HG02938 (cell line): ENCODE data around the gene CACFD1.
A peak's percentile ranks its signal among the peaks of the same experiment; 100 is the strongest.

ENCODE experiments used
- ATAC-seq: cut with Tn5 transposase; IDR thresholded peaks from one replicate; pipeline ENCODE4 v1.9.1; 2021; ENCODE audit warnings: mild to moderate bottlenecking, moderate library complexity; ENCODE audit not compliant: unreplicated experiment

The CACFD1 gene

DNA sequence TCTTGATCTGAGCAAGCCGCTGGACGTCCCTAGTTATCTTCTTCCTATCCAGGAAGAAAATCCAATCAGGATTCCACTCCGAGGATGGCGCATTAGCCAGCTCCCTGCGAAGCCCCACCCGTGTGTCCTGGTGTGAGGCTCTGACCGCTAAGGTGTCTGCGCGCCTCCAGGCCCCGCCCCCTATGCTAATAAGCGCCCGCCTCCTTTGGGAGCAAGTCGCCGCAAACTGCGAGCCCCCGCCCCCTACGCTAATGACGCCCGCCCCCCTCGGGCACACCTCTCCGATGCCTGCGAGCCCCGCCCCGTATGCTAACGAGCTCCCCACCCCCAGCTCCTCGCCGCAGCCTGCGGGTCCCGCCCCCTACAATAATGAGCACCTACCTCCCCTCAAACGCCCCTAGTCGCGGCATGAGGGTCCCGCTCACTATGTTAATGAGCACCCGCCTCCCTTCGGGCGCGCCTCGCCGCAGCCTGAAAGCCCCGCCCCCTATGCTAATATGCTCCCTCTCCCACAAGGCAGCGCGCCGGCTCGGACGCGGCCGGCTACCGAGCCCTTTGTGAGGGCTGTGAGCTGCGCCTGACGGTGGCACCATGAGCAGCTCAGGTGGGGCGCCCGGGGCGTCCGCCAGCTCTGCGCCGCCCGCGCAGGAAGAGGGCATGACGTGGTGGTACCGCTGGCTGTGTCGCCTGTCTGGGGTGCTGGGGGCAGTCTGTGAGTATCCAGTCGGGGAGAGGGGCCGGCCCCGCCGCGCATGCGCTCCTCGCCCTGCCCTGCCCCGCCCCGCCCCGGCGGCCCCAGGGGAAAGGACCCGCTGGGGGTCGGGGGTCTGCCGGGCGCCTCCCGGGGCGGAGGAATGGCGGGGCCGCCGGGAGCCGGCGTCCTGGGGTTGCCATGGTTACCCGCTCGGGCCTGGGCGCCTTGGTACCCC is at the start of gene CACFD1:
CACFD1 (plus strand) TSS at position 503 of the 929 bp plus-strand sequence; CDS start at position 592, 89 bp downstream.
- peak; percentile 75 for ATAC-seq

DNA sequence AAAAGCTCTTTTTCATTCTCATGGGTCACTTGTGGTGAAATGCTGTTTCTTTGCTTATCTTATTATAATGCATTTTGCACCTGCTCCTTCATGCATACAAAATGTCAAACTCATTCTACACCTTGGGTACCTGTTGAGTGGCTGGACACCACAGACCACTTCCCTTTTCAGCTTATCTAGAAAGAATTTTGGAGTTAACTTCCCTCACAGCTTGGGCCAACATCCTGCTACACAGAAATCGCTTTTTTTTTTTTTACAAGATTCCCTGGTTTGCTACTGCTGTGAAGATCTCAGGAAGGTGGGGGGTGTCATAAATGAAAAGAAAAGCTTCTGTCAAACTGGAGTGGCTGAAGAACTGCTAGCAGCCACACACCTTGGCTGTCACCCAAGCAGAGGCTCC is 44.6 kb upstream of the CACFD1 start:
- no peak for ATAC-seq

- ATAC-seq, result peak; percentile 70
These were observed 42.0 kb upstream of the CACFD1 start, which contains the start of gene REXO4 for GRCh38 chr9:133417541-133418461. REXO4 (minus strand) TSS chr9:133418010; CDS start chr9:133417844, 166 bp downstream.

DNA sequence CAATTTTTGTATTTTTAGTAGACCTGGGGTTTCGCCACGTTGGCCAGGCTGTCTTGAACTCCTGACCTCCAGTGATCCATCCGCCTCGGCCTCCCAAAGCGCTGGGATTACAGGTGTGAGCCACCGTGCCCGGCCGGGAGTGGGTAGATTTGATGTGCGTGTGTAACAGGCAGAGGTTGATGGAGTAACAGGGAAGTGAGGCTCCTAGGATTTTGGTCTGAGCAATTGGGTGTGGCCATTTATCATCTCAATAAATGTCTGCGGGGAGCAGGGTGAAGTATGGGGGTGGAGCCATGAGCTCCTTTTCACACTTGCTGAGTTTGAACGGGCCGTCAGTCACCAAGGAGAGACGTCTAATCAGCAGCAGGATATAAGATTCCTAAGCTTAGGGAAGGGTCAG is 40.8 kb upstream of the CACFD1 start:
- ATAC-seq, result no peak

- ATAC-seq, result no peak
These were observed 39.4 kb upstream of the CACFD1 start for GRCh38 chr9:133420392-133420827.

- no peak for ATAC-seq
These were observed 37.9 kb upstream of the CACFD1 start, which contains the start of gene ADAMTS13 for GRCh38 chr9:133421615-133422542. ADAMTS13 (plus strand) TSS chr9:133422367; CDS start chr9:133422444, 77 bp downstream.

DNA sequence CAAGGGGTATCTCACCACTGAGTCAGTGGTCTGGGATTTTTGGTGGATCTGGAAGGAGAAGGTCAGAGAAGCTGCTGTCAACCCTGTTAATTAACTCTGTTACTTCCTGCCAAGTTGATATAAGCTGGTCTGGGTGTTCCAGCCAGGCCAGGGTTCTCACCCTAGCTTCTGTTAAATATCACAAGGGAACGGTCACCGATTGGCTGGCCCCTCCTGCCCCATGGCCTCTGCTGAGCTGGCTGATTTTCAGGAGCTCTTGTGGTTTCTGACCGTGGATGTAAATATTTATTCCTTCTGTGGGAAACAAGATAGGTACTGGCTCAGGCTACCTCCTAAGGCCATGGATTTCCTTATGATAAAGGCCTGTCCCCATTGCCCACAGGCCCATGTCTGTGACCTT is 36.6 kb upstream of the CACFD1 start:
- no peak for ATAC-seq

GRCh38 chr9:133424187-133424586 is 35.6 kb upstream of the CACFD1 start:
- ATAC-seq, result no peak

DNA sequence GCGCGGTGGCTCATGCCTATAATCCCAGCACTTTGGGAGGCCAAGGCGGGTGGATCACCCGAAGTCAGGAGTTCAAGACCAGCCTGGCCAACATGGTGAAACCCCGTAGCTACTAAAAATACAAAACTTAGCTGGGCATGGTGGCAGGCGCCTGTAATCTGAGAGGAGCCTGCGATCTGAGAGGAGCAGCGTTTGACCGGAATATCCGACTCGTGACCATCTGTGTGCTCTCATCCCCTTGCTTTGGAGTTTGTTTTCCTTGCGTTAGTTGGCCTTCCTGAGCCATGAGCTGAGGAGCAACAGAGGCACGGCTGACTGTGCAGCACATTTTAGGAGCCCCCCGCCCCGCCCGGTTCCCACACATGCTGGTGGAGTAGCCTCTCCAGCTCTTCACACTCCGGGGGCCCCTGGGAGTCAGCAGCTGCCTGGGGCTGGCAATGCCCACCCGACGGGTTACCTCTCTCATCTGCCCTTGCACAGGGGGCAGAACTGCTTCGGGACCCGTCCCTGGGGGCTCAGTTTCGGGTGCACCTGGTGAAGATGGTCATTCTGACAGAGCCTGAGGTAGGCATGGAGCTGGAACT is 34.6 kb upstream of the CACFD1 start:
- ATAC-seq, result no peak

GRCh38 chr9:133426011-133426410 is 33.8 kb upstream of the CACFD1 start:
- ATAC-seq, result no peak

- no peak for ATAC-seq
These were observed 32.0 kb upstream of the CACFD1 start for GRCh38 chr9:133427658-133428348.

DNA sequence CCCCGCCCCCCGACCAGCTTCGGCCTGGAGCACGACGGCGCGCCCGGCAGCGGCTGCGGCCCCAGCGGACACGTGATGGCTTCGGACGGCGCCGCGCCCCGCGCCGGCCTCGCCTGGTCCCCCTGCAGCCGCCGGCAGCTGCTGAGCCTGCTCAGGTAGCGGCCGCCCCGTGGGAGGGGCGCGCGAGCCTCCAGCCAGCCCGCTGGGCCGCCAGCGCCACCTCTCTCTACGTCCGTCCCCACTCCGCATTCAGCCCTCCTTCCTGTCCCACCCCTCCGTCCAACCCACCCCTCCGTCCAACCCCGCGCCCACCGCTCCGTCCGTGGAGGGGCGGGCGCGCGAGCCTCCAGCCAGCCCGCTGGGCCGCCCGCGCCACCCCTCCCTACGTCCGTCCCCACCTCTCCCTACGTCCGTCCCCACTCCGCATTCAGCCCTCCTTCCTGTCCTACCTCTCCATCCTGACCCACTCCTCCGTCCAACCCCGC is 31.1 kb upstream of the CACFD1 start:
- no peak for ATAC-seq

DNA sequence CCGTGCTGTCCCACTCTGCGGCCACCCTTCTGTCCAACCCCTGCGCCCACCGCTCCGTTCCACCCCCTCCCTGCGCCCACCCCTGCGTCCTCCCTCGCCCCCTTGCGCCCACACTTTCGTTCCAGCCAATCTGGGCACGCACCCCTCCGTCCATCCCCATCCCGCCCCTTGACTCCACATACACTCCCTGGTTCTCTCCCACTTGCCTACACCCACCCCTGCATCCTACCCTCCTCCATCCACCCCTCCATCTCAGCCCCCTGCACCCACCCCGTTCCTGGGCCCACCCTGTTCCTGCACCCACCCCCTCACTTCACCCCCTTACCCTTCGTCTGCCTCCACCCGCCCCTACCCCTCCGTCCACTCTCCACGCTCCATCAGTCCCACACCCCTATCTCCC is 30.6 kb upstream of the CACFD1 start:
- no peak for ATAC-seq

- no peak for ATAC-seq
These were observed 30.1 kb upstream of the CACFD1 start for GRCh38 chr9:133429641-133430161.

DNA sequence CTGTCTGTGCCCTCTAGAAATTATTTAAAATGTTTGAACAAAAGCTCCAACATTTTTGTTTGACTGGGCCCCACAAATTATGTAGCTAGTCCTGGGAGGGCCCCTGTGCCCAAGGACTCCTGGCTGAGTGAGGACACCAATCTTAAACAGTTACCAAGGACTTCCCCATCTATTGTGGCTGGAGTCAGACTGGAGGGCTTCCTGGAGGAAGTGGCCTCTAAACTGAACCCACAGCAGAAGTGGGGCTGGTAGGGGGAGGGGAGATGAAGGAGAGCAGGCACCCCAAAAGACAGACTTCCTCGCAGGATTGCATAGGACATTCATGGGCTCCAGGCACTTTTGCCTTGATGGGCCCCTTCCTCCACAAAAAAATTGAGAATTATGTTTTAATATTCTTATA is 29.5 kb upstream of the CACFD1 start:
- no peak for ATAC-seq

GRCh38 chr9:133433351-133433843 is 26.4 kb upstream of the CACFD1 start:
- no peak for ATAC-seq

- ATAC-seq, result no peak
These were observed 23.1 kb upstream of the CACFD1 start for GRCh38 chr9:133436681-133437080.

DNA sequence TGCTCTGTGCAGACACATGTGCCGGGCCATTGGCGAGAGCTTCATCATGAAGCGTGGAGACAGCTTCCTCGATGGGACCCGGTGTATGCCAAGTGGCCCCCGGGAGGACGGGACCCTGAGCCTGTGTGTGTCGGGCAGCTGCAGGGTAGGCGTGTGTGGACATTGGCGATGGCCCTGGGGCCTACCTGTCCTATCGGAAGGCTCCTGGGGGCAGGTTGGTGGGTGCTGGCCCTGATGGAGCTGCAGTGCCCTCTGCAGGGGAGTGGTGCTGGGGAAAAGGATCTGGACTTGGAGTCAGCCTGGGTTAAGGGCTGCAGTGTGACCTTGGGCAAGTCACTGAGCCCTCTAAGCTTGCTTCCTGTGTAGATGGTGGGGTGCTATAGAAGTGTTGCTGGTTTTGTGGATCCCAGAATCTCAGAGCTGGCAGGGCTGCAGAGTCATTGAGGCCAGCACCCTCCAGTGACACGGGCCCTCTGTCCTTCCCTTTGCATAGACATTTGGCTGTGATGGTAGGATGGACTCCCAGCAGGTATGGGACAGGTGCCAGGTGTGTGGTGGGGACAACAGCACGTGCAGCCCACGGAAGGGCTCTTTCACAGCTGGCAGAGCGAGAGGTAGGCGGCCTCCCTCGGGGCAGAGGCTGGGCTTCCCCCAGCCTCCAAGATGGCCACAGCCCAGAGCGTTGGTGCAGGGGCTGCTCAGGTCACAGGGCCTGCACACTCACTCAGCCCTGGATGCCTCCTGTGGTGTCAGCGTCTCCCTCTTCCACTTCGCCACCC is 21.8 kb upstream of the CACFD1 start:
- ATAC-seq, result no peak
